Parathyroid adenoma (tissue), 2 donors: Measurements from ENCODE around the gene CDH13.

Source experiments
- H2AFZ ChIP-seq: fragments of 300-600 bp; sonication (generic); one replicate; pipeline ENCODE4 v1.7.0; 2017; ENCODE audit warnings: antibody characterized with exemption, mild to moderate bottlenecking
- H3K27ac ChIP-seq: fragments of 300-600 bp; sonication (generic); one replicate; pipeline ENCODE4 v1.7.0; 2017
- H3K27me3 ChIP-seq: fragments of 300-600 bp; sonication (generic); one replicate; pipeline ENCODE4 v1.7.0; 2017; ENCODE audit warnings: low read length; ENCODE audit not compliant: control insufficient read depth, insufficient read depth
- H3K36me3 ChIP-seq: fragments of 300-600 bp; sonication (generic); one replicate; pipeline ENCODE4 v1.7.0; 2017; ENCODE audit warnings: low read length; ENCODE audit not compliant: control insufficient read depth, insufficient read depth
- H3K4me1 ChIP-seq: fragments of 300-600 bp; sonication (generic); one replicate; pipeline ENCODE4 v1.7.0; 2017; ENCODE audit warnings: control low read depth
- H3K4me2 ChIP-seq: fragments of 300-600 bp; sonication (generic); one replicate; pipeline ENCODE4 v1.7.0; 2017; ENCODE audit warnings: low read length
- H3K4me3 ChIP-seq: fragments of 300-600 bp; sonication (generic); one replicate; pipeline ENCODE4 v1.7.0; 2017; ENCODE audit warnings: low read depth, low read length
- H3K79me2 ChIP-seq: fragments of 300-600 bp; sonication (generic); one replicate; pipeline ENCODE4 v1.7.0; 2017; ENCODE audit warnings: control low read depth
- H3K9ac ChIP-seq: fragments of 300-600 bp; sonication (generic); one replicate; pipeline ENCODE4 v1.7.0; 2017; ENCODE audit warnings: mild to moderate bottlenecking
- H3K9me3 ChIP-seq: fragments of 300-600 bp; sonication (generic); one replicate; pipeline ENCODE4 v1.7.0; 2017; ENCODE audit warnings: low read length; ENCODE audit not compliant: control insufficient read depth
- CTCF ChIP-seq: fragments of 300-600 bp; sonication (generic); IDR thresholded peaks from one replicate; pipeline ENCODE4 v1.7.0; 2017; ENCODE audit warnings: antibody characterized with exemption, mild to moderate bottlenecking
- donor health status: primary hyperparathyroidism.

CDH13 gene

GRCh38 chr16:82846806-82847205 lies 220.0 kb downstream of the CDH13 start:
- Histone ChIP-seq H3K9ac (no peak overlapping the region), H3K4me2 (no peak overlapping the region), H3K27me3 (no peaks in the 10 kb centered on the region), H3K27ac (no peak overlapping the region), H3K79me2 (no peaks in the 10 kb centered on the region), H3K4me1 (no peaks in the 10 kb centered on the region), H3K4me3 (no peak overlapping the region), H3K9me3 (no peaks in the 10 kb centered on the region), H3K36me3 (no peaks in the 10 kb centered on the region), H2AFZ (no peak overlapping the region)
- no peak for TF ChIP-seq CTCF

GRCh38 chr16:82848013-82848412 lies 221.2 kb downstream of the CDH13 start:
- H3K27ac ChIP-seq, result no peak overlapping the region
- no peak for TF ChIP-seq CTCF

GRCh38 chr16:82852388-82853008 lies 225.7 kb downstream of the CDH13 start:
- H3K9me3 ChIP-seq, result no peaks in the 10 kb centered on the region
- no peaks in the 10 kb centered on the region for H3K27me3 ChIP-seq
- no peaks in the 10 kb centered on the region for H3K4me1 ChIP-seq
- no peak overlapping the region for H2AFZ ChIP-seq
- H3K9ac ChIP-seq, result no peak overlapping the region
- no peaks in the 10 kb centered on the region for H3K79me2 ChIP-seq
- H3K36me3 ChIP-seq, result no peaks in the 10 kb centered on the region
- no peak overlapping the region for H3K4me2 ChIP-seq
- no peak overlapping the region for H3K4me3 ChIP-seq
- TF ChIP-seq CTCF, result no peak
- no peak overlapping the region for H3K27ac ChIP-seq

More at GRCh38 chr16:82848013-82848412, 221.2 kb downstream of the CDH13 start:
- Histone ChIP-seq H3K9me3 (no peaks in the 10 kb centered on the region), H3K4me1 (no peaks in the 10 kb centered on the region), H3K79me2 (no peaks in the 10 kb centered on the region), H3K27me3 (no peaks in the 10 kb centered on the region), H3K4me3 (no peak overlapping the region), H3K4me2 (no peak overlapping the region), H3K36me3 (no peaks in the 10 kb centered on the region), H3K9ac (no peak overlapping the region), H2AFZ (no peak overlapping the region)

- Histone ChIP-seq H3K79me2 (no peaks in the 10 kb centered on the region), H3K9me3 (no peaks in the 10 kb centered on the region), H3K27me3 (no peaks in the 10 kb centered on the region), H3K4me1 (no peaks in the 10 kb centered on the region), H3K9ac (no peak overlapping the region), H3K27ac (no peak overlapping the region), H3K36me3 (no peaks in the 10 kb centered on the region), H2AFZ (no peak overlapping the region), H3K4me2 (no peak overlapping the region), H3K4me3 (no peak overlapping the region)
- TF ChIP-seq CTCF, result no peak
These were observed 228.7 kb downstream of the CDH13 start for GRCh38 chr16:82855471-82855870.

GRCh38 chr16:82857693-82858365 lies 231.1 kb downstream of the CDH13 start:
- Histone ChIP-seq H3K4me3 (no peak overlapping the region), H3K36me3 (no peaks in the 10 kb centered on the region), H3K27me3 (no peaks in the 10 kb centered on the region), H3K9me3 (no peaks in the 10 kb centered on the region), H3K79me2 (no peaks in the 10 kb centered on the region), H3K27ac (no peak overlapping the region), H3K9ac (no peak overlapping the region), H3K4me1 (no peaks in the 10 kb centered on the region), H2AFZ (no peak overlapping the region), H3K4me2 (no peak overlapping the region)
- no peak for TF ChIP-seq CTCF
